NOMO-1 (cell line): ENCODE results near the gene TMEM43.

Experiments
- DNase-seq, 2 experiments: peaks; one replicate each; lab custom pipeline; 2025; ENCODE audit not compliant: unreplicated experiment in 2 of 2; lab: John Stamatoyannopoulos, UW

TMEM43 gene

GRCh38 chr3:14135581-14135980, 10.7 kb downstream of the TMEM43 start:
- DNase-seq: no peak

GRCh38 chr3:14137004-14137403, 12.2 kb downstream of the TMEM43 start:
- no peak for DNase-seq

GRCh38 chr3:14137445-14137844, 12.6 kb downstream of the TMEM43 start:
- DNase-seq: no peak

DNA sequence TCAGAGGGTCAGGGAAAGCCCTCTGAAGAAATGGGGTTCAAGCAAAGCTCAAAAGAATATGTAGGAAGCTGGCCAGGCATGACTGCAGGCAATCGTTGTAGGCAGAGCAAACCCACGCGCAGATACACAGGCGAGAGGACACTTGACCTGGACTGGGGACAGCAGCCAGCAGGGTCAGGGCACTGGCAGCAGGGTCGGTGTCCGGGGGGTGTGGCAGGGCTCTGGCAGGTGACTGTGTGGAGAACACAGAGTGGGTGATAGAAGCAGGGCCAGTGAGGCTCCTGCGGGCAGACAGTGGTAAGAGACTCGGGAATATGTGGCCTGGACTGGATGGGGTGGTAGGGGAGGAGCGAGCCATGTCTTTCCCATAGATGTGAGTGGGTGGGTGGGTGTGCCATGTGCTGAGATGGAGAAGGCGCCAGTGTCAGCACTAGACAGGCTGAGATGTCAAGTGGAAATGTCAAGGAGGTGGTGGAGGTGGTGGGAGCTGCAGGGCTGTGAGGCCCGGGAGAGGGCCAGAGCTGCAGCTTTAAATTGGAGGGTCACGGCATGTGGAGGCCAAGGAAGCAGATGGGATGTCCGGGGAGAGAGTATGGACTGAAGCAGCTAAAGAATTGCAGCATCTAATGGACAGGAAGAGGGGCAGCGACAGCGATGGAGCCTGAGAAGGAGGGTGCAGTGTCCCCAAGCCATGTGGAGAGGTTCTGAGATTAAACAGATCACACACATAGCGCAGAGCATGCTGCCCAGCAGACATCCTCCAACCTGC, 13.4 kb downstream of the TMEM43 start:
- no peak for DNase-seq

- no peak for DNase-seq
Observed at GRCh38 chr3:14138878-14139655, 14.2 kb downstream of the TMEM43 start.

DNA sequence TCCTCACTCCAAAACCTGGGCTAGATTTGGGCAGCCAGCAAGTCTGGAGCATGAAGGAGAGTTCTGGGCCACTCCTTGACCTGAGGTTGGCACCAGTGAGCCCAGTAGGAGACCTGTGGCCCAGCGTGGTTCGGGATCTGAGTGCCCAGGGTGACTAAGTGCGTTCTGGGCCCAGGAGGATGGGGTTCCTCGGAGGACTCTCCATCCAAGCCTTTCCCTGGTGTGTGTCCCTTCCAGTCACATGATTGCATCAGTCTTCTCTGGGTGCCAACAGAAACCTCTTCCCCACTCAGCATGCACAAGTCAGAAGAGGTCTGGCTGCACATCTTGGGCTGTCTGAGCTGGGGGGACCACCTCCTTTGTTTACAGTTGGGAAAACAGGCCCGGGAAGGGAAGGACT, 14.9 kb downstream of the TMEM43 start:
- no peak for DNase-seq

GRCh38 chr3:14140668-14141067, 15.8 kb downstream of the TMEM43 start:
- DNase-seq: no peak

- DNase-seq: no peak
Observed at GRCh38 chr3:14141144-14141543, 16.3 kb downstream of the TMEM43 start.

DNA sequence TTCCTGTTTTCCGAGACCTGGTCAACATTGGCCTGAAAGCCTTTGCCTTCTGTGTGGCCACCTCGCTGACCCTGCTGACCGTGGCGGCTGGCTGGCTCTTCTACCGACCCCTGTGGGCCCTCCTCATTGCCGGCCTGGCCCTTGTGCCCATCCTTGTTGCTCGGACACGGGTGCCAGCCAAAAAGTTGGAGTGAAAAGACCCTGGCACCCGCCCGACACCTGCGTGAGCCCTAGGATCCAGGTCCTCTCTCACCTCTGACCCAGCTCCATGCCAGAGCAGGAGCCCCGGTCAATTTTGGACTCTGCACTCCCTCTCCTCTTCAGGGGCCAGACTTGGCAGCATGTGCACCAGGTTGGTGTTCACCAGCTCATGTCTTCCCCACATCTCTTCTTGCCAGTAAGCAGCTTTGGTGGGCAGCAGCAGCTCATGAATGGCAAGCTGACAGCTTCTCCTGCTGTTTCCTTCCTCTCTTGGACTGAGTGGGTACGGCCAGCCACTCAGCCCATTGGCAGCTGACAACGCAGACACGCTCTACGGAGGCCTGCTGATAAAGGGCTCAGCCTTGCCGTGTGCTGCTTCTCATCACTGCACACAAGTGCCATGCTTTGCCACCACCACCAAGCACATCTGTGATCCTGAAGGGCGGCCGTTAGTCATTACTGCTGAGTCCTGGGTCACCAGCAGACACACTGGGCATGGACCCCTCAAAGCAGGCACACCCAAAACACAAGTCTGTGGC, 16.9 kb downstream of the TMEM43 start:
- DNase-seq: no peak

DNA sequence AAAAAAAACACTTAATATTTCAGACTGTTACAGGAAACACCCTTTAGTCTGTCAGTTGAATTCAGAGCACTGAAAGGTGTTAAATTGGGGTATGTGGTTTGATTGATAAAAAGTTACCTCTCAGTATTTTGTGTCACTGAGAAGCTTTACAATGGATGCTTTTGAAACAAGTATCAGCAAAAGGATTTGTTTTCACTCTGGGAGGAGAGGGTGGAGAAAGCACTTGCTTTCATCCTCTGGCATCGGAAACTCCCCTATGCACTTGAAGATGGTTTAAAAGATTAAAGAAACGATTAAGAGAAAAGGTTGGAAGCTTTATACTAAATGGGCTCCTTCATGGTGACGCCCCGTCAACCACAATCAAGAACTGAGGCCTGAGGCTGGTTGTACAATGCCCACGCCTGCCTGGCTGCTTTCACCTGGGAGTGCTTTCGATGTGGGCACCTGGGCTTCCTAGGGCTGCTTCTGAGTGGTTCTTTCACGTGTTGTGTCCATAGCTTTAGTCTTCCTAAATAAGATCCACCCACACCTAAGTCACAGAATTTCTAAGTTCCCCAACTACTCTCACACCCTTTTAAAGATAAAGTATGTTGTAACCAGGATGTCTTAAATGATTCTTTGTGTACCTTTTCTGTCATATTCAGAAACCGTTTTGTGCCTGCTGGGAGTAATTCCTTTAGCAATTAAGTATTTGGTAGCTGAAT, 17.9 kb downstream of the TMEM43 start:
- DNase-seq: no peak

DNA sequence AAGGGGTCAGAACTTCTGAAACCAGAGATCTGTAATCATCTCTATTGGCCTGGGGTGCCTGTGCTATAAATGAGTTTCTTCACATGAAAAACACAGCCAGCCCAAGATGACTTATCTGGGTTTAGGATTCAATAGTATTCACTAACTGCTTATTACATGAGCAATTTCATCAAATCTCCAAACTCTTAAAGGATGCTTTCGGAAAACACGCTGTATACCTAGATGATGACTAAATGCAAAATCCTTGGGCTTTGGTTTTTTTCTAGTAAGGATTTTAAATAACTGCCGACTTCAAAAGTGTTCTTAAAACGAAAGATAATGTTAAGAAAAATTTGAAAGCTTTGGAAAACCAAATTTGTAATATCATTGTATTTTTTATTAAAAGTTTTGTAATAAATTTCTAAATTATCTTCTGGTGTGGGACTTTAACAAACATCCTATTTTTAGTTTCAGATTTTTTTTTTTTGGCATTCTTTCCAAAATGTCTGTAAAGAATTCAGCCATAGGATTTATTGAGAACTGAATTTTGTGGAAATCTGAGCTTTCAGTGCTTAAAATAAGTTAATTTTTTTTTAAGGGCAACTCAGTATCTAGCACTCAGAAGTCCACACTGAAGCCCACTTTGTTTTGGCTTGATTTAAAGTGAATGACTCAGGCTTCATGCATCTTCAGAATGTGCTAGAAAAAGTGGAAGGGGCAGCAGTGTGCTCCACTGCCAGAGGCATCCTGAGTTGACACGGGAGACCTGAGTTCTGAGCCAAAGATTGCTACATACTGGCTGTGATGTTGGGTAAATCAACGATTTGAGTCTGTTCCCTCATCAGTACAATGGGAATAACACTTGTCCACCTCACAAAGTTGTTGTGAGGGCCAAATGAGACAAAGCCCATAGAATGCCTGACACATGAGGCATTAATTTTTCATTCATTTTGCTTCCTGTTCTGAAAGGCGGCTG, 18.7 kb downstream of the TMEM43 start:
- DNase-seq: peak in 1 of 2 experiments; percentile 45

DNA sequence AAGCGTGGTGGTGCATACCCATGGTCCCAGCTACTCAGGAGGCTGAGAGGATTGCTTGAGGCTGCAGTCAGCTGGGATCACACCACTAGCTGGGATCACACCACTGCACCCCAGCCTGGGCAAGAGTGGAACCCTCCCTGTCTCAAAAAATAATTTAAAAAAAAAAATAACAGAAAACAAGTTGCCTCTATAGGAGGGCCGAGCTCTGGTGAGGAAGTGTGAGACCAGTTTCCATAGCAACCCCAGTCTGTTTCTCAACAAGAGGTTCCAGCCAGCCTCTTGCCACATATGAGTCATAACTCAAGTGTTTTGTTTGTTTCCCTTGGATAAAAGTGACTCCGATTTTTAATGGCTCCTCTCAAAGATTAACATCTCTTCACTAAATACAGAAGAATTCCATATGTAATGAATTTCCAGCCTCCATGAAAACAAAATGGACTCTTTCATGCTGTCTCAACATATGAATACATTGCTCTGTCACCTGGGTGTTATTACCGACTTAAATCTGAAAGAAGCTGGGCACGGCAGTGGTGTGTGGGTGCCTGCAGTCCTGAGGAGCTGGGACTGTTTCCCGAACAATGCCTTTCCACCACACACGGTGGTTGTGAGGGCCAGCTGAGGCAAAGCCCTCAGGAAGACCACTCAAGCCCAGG, 19.7 kb downstream of the TMEM43 start:
- peak; percentile 79 to 97 for DNase-seq

GRCh38 chr3:14145236-14145635, 20.4 kb downstream of the TMEM43 start:
- DNase-seq: no peak

DNA sequence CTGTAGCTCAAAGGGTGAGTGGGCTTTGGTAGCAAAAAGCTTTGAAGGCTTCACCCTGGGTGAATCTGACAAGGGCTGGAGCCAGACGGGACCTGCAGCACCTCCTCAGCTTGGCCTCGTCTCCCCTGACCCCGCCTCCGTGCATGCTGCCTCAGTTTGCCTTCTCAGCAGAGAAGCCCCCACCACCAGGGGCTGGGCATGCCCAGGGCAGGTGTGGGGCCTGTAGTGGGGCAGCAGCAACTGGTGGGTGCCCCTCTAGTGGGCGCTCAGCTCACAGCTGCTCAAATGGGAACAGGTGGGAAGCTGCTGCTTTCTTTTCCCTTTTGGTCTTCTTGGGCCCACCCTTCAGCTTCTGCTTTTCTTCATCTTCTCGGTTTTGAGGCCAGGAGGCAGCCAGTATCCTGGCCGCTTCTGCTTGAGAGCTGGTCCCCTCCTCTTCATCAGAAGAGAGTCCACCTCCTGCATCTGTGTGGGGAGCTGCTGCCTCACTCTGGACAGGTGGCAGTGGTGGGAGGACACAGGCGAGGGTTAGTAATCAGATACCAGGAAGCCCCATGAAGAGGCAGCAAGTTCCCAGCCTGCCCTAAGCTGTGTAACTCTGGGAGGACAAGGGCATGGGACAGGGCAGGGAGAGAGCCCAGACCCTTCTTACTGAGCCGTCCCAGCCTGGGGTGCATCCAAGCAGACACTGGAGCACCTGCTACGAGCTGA, 21.0 kb downstream of the TMEM43 start:
- DNase-seq: peak in 1 of 2 experiments; percentile 7

DNA sequence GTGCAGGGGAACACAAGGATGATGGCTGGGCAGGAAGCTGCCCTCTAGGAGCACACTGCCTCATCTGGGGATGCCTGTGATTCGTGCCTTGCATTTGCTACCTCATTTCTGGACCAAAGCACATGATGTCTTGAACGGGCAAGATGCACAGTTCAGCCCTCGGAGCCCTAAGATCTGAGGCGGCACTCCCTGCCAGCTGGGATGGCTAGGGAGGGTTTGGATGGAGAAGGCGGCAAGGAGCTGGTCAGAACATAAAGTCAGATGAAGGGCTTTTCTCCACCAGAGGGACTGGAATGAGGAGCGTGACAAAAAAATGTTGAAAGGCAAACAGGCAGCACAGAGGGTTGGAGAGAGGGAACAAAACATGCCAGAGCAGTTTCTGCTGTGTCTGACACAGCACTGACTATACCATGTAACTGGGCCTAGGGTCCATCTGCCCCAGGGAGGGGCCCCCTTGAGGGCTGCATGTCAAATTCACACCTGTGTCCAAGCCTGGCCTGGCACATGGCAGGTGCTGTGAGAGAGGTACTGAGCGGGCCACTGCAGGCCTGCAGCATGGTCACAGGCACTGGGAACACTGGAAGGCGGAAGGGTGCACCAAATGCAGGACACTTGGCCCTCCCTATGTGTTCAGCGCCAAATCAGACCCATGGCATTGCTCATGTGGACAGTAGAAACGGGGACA, 21.7 kb downstream of the TMEM43 start:
- DNase-seq: no peak

- no peak for DNase-seq
Observed at GRCh38 chr3:14147066-14147435, 22.2 kb downstream of the TMEM43 start.

DNA sequence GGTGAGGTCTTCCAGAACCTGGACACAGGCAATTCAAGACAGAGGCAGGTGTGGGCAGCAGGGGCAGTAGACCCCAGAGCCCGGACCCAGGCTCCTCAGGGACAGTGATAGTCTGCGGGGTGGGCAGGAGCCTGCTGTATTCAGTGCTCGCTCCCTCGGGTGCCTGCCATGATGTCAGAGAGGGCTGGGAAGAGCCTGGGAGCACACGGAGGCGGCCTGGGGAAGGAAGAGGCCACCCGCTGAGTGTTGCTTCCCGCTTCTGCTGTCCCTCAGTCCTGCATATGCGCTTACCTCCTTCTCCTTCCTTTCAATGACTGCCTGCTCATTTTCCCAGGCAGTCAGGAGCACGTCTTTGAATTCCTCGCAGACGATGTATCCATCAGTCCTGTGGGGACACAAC, 22.8 kb downstream of the TMEM43 start:
- DNase-seq: no peak
